ENCODE measurements around the gene FARP1. TPM values are rescaled to one million over a fixed set of nuclear protein-coding genes. Genes with fewer than 3 reads are reported as not detected.
A peak's percentile ranks its signal among the peaks of the same experiment; 100 is the strongest.
"Not testable (repeated sequence)": the region's sequence is repeated elsewhere in the genome, so short reads cannot be mapped to it uniquely, and the experiment has no call there.

FARP1 gene
- total RNA-seq, 6 experiments from 2014 or later = 44.9 to 104 (median 80.0) TPM

GRCh38 chr13:98269386-98269785 is 126.5 kb downstream of the FARP1 start:
- H3K27ac ChIP-seq = peak overlapping the region in 2 of 3 donors; percentile 6 to 38
- H3K4me1 ChIP-seq = peaks cover 0 to 45% (median 19%) of the 10 kb centered on the region in 4 donors
- H3K4me3 ChIP-seq = no peak overlapping the region
- intact Hi-C loops (cut with DNase I) = no loop called here
- H3K9me3 ChIP-seq = no peaks in the 10 kb centered on the region
- ATAC-seq = no peak
- no peaks in the 10 kb centered on the region for H3K36me3 ChIP-seq
- 70% methylated on average over 4 of the region's 4 CpGs for WGBS (ENCODE audit: insufficient coverage, low coverage, low lambda C conversion rate, missing lambda C conversion rate)
- no peak for DNase-seq
- H3K27me3 ChIP-seq = no peaks in the 10 kb centered on the region
- no peak for TF ChIP-seq POLR2A (IDR thresholded peaks at IDR 0.05)
- no peak for TF ChIP-seq CTCF (IDR thresholded peaks at IDR 0.05)

- WGBS (ENCODE audit: insufficient coverage, low coverage, low lambda C conversion rate, missing lambda C conversion rate) = 92% methylated on average over 9 of the region's 9 CpGs
- H3K27me3 ChIP-seq = no peaks in the 10 kb centered on the region
- peaks cover 0 to 55% (median 19%) of the 10 kb centered on the region in 4 donors for H3K4me1 ChIP-seq
- DNase-seq (no peak), ATAC-seq (no peak)
- intact Hi-C loops (cut with DNase I) = no loop called here
- H3K36me3 ChIP-seq = no peaks in the 10 kb centered on the region
- no peaks in the 10 kb centered on the region for H3K9me3 ChIP-seq
- TF ChIP-seq CTCF (IDR thresholded peaks at IDR 0.05) (no peak), POLR2A (IDR thresholded peaks at IDR 0.05) (no peak)
- no peak overlapping the region for H3K27ac ChIP-seq
- H3K4me3 ChIP-seq = no peak overlapping the region
Measured at GRCh38 chr13:98270819-98271218, 127.9 kb downstream of the FARP1 start.

- intact Hi-C loops (cut with DNase I); H3K27ac ChIP-seq; H3K27me3 ChIP-seq; DNase-seq; H3K4me3 ChIP-seq; H3K36me3 ChIP-seq; ATAC-seq; H3K9me3 ChIP-seq: not testable (repeated sequence)
- H3K4me1 ChIP-seq = peaks cover 0 to 59% (median 21%) of the 10 kb centered on the region in 4 donors
- 54% methylated on average over 2 of the region's 3 CpGs for WGBS (ENCODE audit: insufficient coverage, low coverage, low lambda C conversion rate, missing lambda C conversion rate)
Measured at GRCh38 chr13:98271646-98272045, 128.8 kb downstream of the FARP1 start.

GRCh38 chr13:98272549-98272948 is 129.7 kb downstream of the FARP1 start:
- WGBS (ENCODE audit: insufficient coverage, low coverage, low lambda C conversion rate, missing lambda C conversion rate) = 64% methylated on average over 1 of the region's 1 CpG
- ATAC-seq (no peak), DNase-seq (no peak)
- Histone ChIP-seq H3K4me3 (no peak overlapping the region), H3K27ac (peak overlapping the region in 1 of 3 donors; percentile 70), H3K9me3 (no peaks in the 10 kb centered on the region), H3K27me3 (no peaks in the 10 kb centered on the region), H3K36me3 (no peaks in the 10 kb centered on the region), H3K4me1 (peaks cover 0 to 57% (median 17%) of the 10 kb centered on the region in 4 donors)
- intact Hi-C loops (cut with DNase I) = no loop called here
- no peak for TF ChIP-seq POLR2A (IDR thresholded peaks at IDR 0.05)
- TF ChIP-seq CTCF (IDR thresholded peaks at IDR 0.05) = no peak

GRCh38 chr13:98273067-98273823 is 130.4 kb downstream of the FARP1 start:
- no peak overlapping the region for H3K4me3 ChIP-seq
- no peaks in the 10 kb centered on the region for H3K27me3 ChIP-seq
- no peak for DNase-seq
- peaks cover 0 to 51% (median 14%) of the 10 kb centered on the region in 4 donors for H3K4me1 ChIP-seq
- no peaks in the 10 kb centered on the region for H3K36me3 ChIP-seq
- no peak for ATAC-seq
- no peaks in the 10 kb centered on the region for H3K9me3 ChIP-seq
- WGBS (ENCODE audit: insufficient coverage, low coverage, low lambda C conversion rate, missing lambda C conversion rate) = 72% methylated on average over 8 of the region's 9 CpGs
- TF ChIP-seq POLR2A (IDR thresholded peaks at IDR 0.05) (no peak), CTCF (IDR thresholded peaks at IDR 0.05) (no peak)
- intact Hi-C loops (cut with DNase I) = no loop called here
- H3K27ac ChIP-seq = peak overlapping the region; percentile 16 to 70 (median 60)
